IMR-90 (cell line): ENCODE data around the gene AHCYL2. TPM values are rescaled to one million over a fixed set of nuclear protein-coding genes. Genes with fewer than 3 reads are reported as not detected.

Experiments used
- ATAC-seq: fragments of 200-7000 bp; cut with Tn5 transposase; 2 replicates; pipeline ENCODE4 v1.9.1; 2020; ENCODE audit warnings: low read depth, mild to moderate bottlenecking, moderate library complexity
- BruUV-seq: library from RNA; stranded (reverse); fragments of 400-500 nt; replicated peaks from 2 replicates; lab custom pipeline; 2021; lab: Mats Ljungman, UMichigan
- CTCF ChIA-PET: fragments of 300-600 bp; formaldehyde crosslinking; extraction: SDS; loops from one replicate; lab custom pipeline; 2021; ENCODE audit warnings: antibody characterized with exemption; lab: Yijun Ruan, JAX
- POLR2A ChIA-PET: fragments of 300-600 bp; sonication (Branson Sonifier 250); formaldehyde crosslinking; loops from one replicate; lab custom pipeline; 2022; ENCODE audit warnings: antibody characterized with exemption; ENCODE audit not compliant: unreplicated experiment; lab: Charles Lee
- DNase-seq: peaks from one replicate; pipeline ENCODE4 v3.0.0; 2013
- H2AFZ ChIP-seq: replicated peaks from 2 replicates; pipeline ENCODE3; 2013; ENCODE audit warnings: low read length, mild to moderate bottlenecking; ENCODE audit not compliant: poor library complexity
- H2AK5ac ChIP-seq: 2 replicates; pipeline ENCODE4 v1.6.1; 2013; ENCODE audit warnings: low read depth, low read length, inconsistent platforms
- H2AK9ac ChIP-seq: replicated peaks from 2 replicates; pipeline ENCODE3; 2013; ENCODE audit warnings: mild to moderate bottlenecking, low read depth, low read length, moderate library complexity; ENCODE audit not compliant: poor library complexity
- H2BK120ac ChIP-seq: 2 replicates; pipeline ENCODE4 v1.6.1; 2013; ENCODE audit warnings: low read depth, low read length, inconsistent platforms
- H2BK15ac ChIP-seq: 3 replicates; pipeline ENCODE4 v1.6.1; 2013; ENCODE audit warnings: low read depth, low read length, inconsistent platforms
- H2BK20ac ChIP-seq: 2 replicates; pipeline ENCODE4 v1.6.1; 2013; ENCODE audit warnings: low read depth, mild to moderate bottlenecking, inconsistent platforms, low read length, moderate library complexity
- H2BK5ac ChIP-seq: 2 replicates; pipeline ENCODE4 v1.6.1; 2013; ENCODE audit warnings: mild to moderate bottlenecking, low read depth, low read length, inconsistent platforms; ENCODE audit not compliant: poor library complexity, severe bottlenecking
- H3K14ac ChIP-seq: replicated peaks from 2 replicates; pipeline ENCODE4 v1.6.1; 2013; ENCODE audit warnings: low read depth, low read length, inconsistent platforms
- H3K18ac ChIP-seq: 2 replicates; pipeline ENCODE4 v1.6.1; 2013; ENCODE audit warnings: low read depth, low read length, control low read depth
- H3K23ac ChIP-seq: 2 replicates; pipeline ENCODE4 v1.6.1; 2013; ENCODE audit warnings: low read depth, low read length, inconsistent platforms
- H3K27ac ChIP-seq: 2 replicates; pipeline ENCODE4 v1.5.1; 2013; ENCODE audit warnings: mild to moderate bottlenecking, control low read depth, low read length; ENCODE audit not compliant: insufficient read depth
- H3K27me3 ChIP-seq: 2 replicates; pipeline ENCODE4 v1.6.1; 2013; ENCODE audit warnings: low read length; ENCODE audit not compliant: control insufficient read depth, insufficient read depth
- H3K36me3 ChIP-seq: 2 replicates; pipeline ENCODE4 v1.6.1; 2013; ENCODE audit warnings: low read length, mixed read lengths; ENCODE audit not compliant: control insufficient read depth, insufficient read depth
- H3K4ac ChIP-seq: 2 replicates; pipeline ENCODE4 v1.6.1; 2013; ENCODE audit warnings: low read depth, low read length, inconsistent platforms
- H3K4me1 ChIP-seq: 2 replicates; pipeline ENCODE4 v1.6.1; 2013; ENCODE audit warnings: low read length, mixed read lengths; ENCODE audit not compliant: control insufficient read depth, insufficient read depth
- H3K4me2 ChIP-seq: 2 replicates; pipeline ENCODE4 v1.6.1; 2013; ENCODE audit warnings: low read depth, mild to moderate bottlenecking, control low read depth, low read length, moderate library complexity
- H3K4me3 ChIP-seq: 2 replicates; pipeline ENCODE4 v1.5.1; 2013; ENCODE audit warnings: low read depth, mild to moderate bottlenecking, control low read depth, low read length, moderate library complexity; ENCODE audit not compliant: insufficient read depth
- H3K56ac ChIP-seq: 2 replicates; pipeline ENCODE4 v1.6.1; 2013; ENCODE audit warnings: low read length, inconsistent platforms; ENCODE audit not compliant: insufficient read depth; ENCODE audit errors: extremely low read depth
- H3K79me1 ChIP-seq, 2 experiments: 2 replicates each; pipeline ENCODE4 v1.6.1; 2013; ENCODE audit warnings: low read length in 2 of 2, inconsistent platforms in 1 of 2, low read depth in 1 of 2
- H3K9ac ChIP-seq: 2 replicates; pipeline ENCODE4 v1.6.1; 2013; ENCODE audit warnings: low read depth, low read length, control low read depth
- H3K9me1 ChIP-seq: 2 replicates; pipeline ENCODE4 v1.6.1; 2013; ENCODE audit warnings: low read length, inconsistent platforms; ENCODE audit not compliant: insufficient read depth
- H3K9me3 ChIP-seq: 2 replicates; pipeline ENCODE4 v1.6.1; 2013; ENCODE audit warnings: low read length; ENCODE audit not compliant: control insufficient read depth, insufficient read depth
- H4K20me1 ChIP-seq: 2 replicates; pipeline ENCODE4 v1.6.1; 2013; ENCODE audit warnings: low read length, inconsistent platforms; ENCODE audit not compliant: insufficient read depth
- H4K5ac ChIP-seq: 2 replicates; pipeline ENCODE4 v1.6.1; 2013; ENCODE audit warnings: mild to moderate bottlenecking, low read depth, low read length, control low read depth
- H4K8ac ChIP-seq, 2 experiments: 2 replicates each; pipeline ENCODE4 v1.6.1; 2013; ENCODE audit warnings: low read depth in 2 of 2, low read length in 2 of 2, control low read depth in 1 of 2, inconsistent platforms in 1 of 2
- H4K91ac ChIP-seq: 2 replicates; pipeline ENCODE4 v1.6.1; 2013; ENCODE audit warnings: low read depth, low read length, inconsistent platforms; ENCODE audit not compliant: insufficient read depth
- CEBPB ChIP-seq: IDR thresholded peaks from 2 replicates; pipeline ENCODE4 v1.6.1; 2012; ENCODE audit warnings: low read depth, low read length, improper control_type of control experiment
- CHD1 ChIP-seq: IDR thresholded peaks from 2 replicates; pipeline ENCODE4 v1.6.1; 2012; ENCODE audit warnings: low read depth, low read length, improper control_type of control experiment
- CTCF ChIP-seq: conservative IDR thresholded peaks from 2 replicates; pipeline ENCODE4 v1.5.1; 2012; ENCODE audit warnings: mild to moderate bottlenecking, low read depth, low read length, improper control_type of control experiment
- MAFK ChIP-seq: IDR thresholded peaks from 2 replicates; pipeline ENCODE4 v1.6.1; 2012; ENCODE audit warnings: low read depth, low read length, improper control_type of control experiment
- NFE2L2 ChIP-seq: fragments of 150-350 bp; IDR thresholded peaks from 2 replicates; pipeline ENCODE4 v1.6.1; 2016; ENCODE audit warnings: low read depth, mild to moderate bottlenecking, low read length
- RCOR1 ChIP-seq: IDR thresholded peaks from 2 replicates; pipeline ENCODE4 v1.6.1; 2012; ENCODE audit warnings: mild to moderate bottlenecking, low read length, improper control_type of control experiment; ENCODE audit not compliant: insufficient replicate concordance
- WGBS, 2 experiments: methylation state at CpG; one replicate each; pipeline versions ENCODE4 v1.1.5 to v1.1.7; 2013; ENCODE audit warnings: missing lambda C conversion rate in 2 of 2; ENCODE audit not compliant: insufficient read length in 1 of 2; ENCODE audit errors: extremely low coverage in 2 of 2; 5-methylcytosine and 5-hydroxymethylcytosine counted together
- dilution Hi-C: fragments of 300-500 bp; cut with HindIII; formaldehyde crosslinking; loops from one replicate; pipeline ENCODE4 v1.14.3; 2018; ENCODE audit warnings: low sequenced_read_pairs; ENCODE audit not compliant: unreplicated experiment
- in situ Hi-C: fragments of 300-500 bp; cut with MboI; formaldehyde crosslinking; loops from 3 replicates; pipeline ENCODE4 v1.14.3; 2019; ENCODE audit warnings: low sequenced_read_pairs, inconsistent platforms, mixed read lengths
- intact Hi-C: fragments of 100-400 bp; cut with micrococcal nuclease; formaldehyde crosslinking; loops from 2 replicates; pipeline ENCODE4 v1.10.0; 2022
- polyA plus RNA-seq, 3 experiments: library from polyadenylated mRNA; depleted of rRNA; stranded (reverse); fragments of >200 nt; gene quantifications; 2 replicates each; pipeline ENCODE4 v1.2.3, GENCODE V29; 2012; ENCODE audit warnings: low replicate concordance in 1 of 3
- total RNA-seq: library from RNA; depleted of rRNA; stranded (reverse); fragments of >200 nt; gene quantifications from 2 replicates; pipeline ENCODE4 v1.2.3, GENCODE V29; 2012
- TF ChIP-seq, protein P1 (sequence below): fragments of 150-350 bp; IDR thresholded peaks from 2 replicates; pipeline ENCODE4 v1.6.1; 2016; ENCODE audit warnings: low read depth, mild to moderate bottlenecking, low read length, moderate library complexity, borderline replicate concordance

The AHCYL2 gene
- total and polyA plus RNA-seq, 2 of the 4 experiments (the other 2 are of a cell fraction) = 5.7 to 7.6 TPM

GRCh38 chr7:129245533-129245932 lies 20.7 kb downstream of the AHCYL2 start:
- Histone ChIP-seq H4K5ac (no peak overlapping the region), H3K14ac (no peak overlapping the region), H3K9me1 (no peaks in the 10 kb centered on the region), H3K9me3 (no peaks in the 10 kb centered on the region), H4K20me1 (no peaks in the 10 kb centered on the region), H3K4me3 (no peak overlapping the region), H3K23ac (no peak overlapping the region), H3K4me1 (no peaks in the 10 kb centered on the region), H2AK9ac (no peak overlapping the region), H3K4me2 (no peak overlapping the region), H4K8ac (no peak overlapping the region), H3K27me3 (no peaks in the 10 kb centered on the region), H3K36me3 (no peaks in the 10 kb centered on the region), H3K79me1 (peaks cover 0 to 3% of the 10 kb centered on the region in 2 experiments; a peak in 1 of 4 replicates), H3K18ac (no peak overlapping the region), H2AK5ac (no peak overlapping the region), H2BK5ac (no peak overlapping the region), H3K27ac (no peak overlapping the region), H2BK20ac (no peak overlapping the region), H2BK120ac (no peak overlapping the region), H2AFZ (no peak overlapping the region), H4K91ac (no peak overlapping the region), H3K4ac (no peak overlapping the region), H3K9ac (no peak overlapping the region), H2BK15ac (no peak overlapping the region), H3K56ac (no peak overlapping the region)
- intact Hi-C loops (no loop called here), dilution Hi-C loops (no loop called here), in situ Hi-C loops (no loop called here)
- no peak for ATAC-seq
- BruUV-seq = no TSS peak
- CTCF ChIA-PET = no interaction called here
- no CpG with 5 or more reads among the region's 3 CpGs for WGBS, 2 experiments
- no peak for TF ChIP-seq CEBPB
- no peak for TF ChIP-seq NFE2L2
- TF ChIP-seq MAFK = no peak
- TF ChIP-seq CTCF = no peak
- no peak for TF ChIP-seq RCOR1
- TF ChIP-seq, protein P1, sequence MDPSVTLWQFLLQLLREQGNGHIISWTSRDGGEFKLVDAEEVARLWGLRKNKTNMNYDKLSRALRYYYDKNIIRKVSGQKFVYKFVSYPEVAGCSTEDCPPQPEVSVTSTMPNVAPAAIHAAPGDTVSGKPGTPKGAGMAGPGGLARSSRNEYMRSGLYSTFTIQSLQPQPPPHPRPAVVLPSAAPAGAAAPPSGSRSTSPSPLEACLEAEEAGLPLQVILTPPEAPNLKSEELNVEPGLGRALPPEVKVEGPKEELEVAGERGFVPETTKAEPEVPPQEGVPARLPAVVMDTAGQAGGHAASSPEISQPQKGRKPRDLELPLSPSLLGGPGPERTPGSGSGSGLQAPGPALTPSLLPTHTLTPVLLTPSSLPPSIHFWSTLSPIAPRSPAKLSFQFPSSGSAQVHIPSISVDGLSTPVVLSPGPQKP = no peak
- TF ChIP-seq CHD1 = no peak
- no peak for DNase-seq
- POLR2A ChIA-PET = no interaction called here
